HG03175 (cell line): ENCODE results near the gene PADI1.

ENCODE experiments used
- ATAC-seq: cut with Tn5 transposase; IDR thresholded peaks from one replicate; pipeline ENCODE4 v1.9.1; 2021; ENCODE audit warnings: mild to moderate bottlenecking, moderate library complexity; ENCODE audit not compliant: unreplicated experiment

PADI1 gene

DNA sequence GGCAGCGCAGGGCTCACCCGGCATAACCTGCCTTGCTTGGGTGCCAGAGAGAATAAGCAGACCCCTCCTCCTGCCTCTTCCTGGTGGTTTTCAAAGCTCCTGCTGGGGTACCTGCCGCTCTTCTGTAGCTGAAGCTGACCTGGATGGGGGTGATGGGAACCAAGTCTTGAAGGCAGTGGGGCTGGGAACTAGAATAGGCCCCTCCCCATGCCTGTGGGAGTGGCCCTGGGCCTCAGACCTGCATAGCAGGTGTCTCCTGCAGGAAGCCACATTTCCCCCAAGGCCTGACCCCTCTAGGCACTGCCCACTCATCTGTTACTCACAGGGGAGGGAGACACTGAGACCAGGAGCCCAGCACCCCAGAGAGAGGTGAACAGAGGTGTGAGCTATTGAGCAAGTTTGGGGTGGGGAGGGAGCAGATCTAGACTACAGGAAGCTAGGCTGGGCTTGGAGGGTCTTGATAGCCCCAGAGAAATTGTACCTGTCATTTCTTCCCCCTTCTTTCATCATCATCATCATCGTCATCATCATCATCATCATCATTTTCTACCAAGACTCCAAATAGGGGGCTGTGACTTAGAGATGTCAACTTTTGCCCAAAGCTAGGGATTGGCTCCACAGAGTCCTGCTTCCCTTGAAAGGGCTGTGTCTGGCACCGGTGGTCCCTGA lies 10.1 kb downstream of the PADI1 start:
- ATAC-seq, result no peak

GRCh38 chr1:17215545-17215890 lies 10.6 kb downstream of the PADI1 start:
- ATAC-seq, result no peak

DNA sequence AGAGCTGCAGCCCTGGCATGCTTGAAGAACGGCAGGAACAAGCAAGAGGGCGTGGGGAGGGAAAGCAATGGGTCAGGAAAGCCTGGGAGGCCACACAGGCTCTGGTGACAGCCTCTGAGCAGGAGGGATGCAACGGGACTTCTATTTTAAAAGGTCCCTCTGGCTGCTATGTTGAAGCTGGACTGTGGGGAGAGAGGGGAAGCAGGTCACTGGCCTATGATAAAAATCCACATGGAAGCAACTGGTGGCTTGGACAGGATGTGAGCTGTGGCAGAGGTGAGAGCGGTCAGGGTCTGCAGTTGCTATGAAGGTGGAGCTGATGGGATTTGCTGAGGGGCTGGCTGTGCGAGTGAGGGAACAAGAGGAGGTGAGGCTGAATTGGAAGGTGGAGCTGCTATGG lies 11.2 kb downstream of the PADI1 start:
- no peak for ATAC-seq

GRCh38 chr1:17217607-17218006 lies 12.7 kb downstream of the PADI1 start:
- no peak for ATAC-seq

GRCh38 chr1:17218939-17219338 lies 14.0 kb downstream of the PADI1 start:
- no peak for ATAC-seq

DNA sequence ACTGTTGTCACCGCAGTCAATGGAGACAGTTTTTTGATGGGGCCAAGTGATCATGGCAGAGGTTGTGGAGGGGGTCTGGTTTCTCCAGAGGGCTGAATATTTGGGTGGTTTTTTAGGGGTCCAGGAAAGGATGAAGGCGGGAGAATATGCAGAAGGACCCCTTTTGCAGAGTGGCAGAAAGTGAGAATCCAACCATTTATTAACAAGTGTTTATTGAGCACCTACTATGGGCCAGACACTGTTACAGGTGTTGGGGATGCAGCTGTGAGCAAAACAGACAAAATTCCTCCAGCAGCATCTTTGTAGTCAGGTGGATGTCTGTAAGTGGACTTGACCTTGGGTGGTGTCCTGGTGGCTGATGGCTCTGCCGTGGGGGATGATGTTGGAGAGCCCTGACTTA lies 15.4 kb downstream of the PADI1 start:
- no peak for ATAC-seq

DNA sequence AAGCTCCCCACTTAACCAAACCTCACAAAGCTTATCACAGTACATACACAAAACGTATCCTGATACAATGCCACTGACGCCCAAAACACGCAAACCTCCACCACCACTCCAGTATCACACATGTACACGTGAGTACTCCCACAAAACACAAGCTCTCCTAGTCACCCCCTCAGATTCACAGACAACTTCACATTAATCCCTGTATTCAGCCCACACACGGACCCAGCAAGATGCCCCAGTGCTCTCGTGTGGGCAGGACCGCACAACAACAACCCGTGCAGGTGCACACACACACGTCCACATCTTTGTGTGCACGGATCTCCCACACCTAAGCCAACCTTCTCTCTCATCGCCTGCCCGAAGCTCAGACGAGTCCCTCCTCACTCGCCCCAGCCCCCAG lies 17.6 kb downstream of the PADI1 start:
- ATAC-seq, result no peak

DNA sequence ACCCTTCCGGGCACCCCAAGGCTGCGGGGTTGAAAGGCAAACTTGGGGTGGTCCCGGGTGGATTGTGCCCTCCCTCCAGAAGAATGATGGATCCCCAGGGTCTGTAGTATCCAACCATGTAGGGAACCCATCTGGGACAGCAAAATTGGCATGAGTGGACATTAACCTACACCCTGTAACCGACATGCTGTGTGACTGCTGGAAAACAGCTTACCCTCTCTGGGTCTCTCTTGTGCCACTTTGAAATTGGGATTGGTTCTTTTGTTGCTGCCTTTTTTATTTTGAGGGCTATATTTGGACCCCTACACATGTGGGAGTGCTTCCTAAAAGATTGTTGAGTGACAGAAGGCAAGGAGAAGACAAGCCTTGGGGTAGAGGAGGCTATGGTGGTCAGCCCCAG lies 19.5 kb downstream of the PADI1 start:
- ATAC-seq, result no peak

- ATAC-seq, result no peak
Measured at GRCh38 chr1:17225140-17225539, 20.2 kb downstream of the PADI1 start.

- ATAC-seq, result no peak
Measured at GRCh38 chr1:17227358-17227915, 22.5 kb downstream of the PADI1 start.

DNA sequence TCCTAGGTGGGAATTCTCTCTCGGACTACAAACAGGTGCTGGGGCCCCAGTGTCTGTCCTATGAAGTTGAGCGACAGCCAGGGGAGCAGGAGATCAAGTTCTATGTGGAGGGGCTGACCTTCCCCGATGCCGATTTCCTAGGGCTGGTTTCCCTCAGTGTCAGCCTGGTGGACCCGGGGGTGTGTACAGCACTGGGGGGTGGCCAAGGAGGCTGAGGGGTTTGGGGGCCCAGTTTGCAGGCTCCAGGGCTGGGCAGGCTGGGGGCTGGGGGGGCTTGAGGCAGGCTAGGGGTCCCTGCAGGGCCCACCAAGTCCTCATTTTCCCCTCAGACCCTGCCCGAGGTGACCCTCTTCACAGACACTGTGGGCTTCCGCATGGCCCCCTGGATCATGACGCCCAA lies 23.7 kb downstream of the PADI1 start:
- no peak for ATAC-seq

DNA sequence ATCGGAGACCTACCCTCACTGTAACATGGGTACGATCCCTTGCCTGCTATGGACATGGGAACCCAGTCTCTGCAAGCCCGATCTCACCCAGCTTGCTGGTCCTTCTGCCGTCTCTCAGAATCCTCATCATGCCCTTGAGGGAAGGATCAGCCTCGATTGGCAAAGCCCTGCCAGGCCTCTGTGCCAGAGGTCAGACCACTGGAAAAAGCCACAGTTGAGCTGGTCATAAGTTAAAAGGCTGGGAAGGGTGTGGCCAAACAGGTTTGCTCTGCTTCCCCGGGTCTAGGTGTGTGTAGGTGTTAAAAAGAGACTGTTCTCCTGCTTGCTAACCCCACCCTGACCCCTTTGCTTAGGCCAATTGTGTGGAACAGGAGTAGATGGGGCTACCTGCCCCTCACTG lies 24.5 kb downstream of the PADI1 start:
- no peak for ATAC-seq

DNA sequence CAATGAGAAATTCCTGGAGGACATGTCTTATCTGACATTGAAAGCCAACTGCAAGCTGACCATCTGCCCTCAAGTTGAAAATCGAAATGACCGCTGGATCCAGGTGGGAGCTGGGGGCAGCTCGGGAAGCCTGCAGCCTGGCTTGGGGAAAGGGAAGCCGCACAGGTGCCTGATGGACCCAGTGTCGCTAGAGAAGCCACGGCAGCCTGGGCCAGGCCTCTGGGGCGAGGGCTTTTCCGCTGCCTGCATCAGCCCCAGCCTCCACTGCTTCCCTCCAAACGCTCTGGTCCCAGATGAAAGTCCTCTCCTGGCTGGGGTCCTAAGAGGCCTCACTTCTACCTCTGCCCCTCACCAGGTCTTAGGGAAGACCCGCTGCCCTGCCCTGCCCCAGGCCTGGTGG lies 25.2 kb downstream of the PADI1 start:
- ATAC-seq, result no peak

GRCh38 chr1:17230671-17231310 lies 25.9 kb downstream of the PADI1 start:
- no peak for ATAC-seq

DNA sequence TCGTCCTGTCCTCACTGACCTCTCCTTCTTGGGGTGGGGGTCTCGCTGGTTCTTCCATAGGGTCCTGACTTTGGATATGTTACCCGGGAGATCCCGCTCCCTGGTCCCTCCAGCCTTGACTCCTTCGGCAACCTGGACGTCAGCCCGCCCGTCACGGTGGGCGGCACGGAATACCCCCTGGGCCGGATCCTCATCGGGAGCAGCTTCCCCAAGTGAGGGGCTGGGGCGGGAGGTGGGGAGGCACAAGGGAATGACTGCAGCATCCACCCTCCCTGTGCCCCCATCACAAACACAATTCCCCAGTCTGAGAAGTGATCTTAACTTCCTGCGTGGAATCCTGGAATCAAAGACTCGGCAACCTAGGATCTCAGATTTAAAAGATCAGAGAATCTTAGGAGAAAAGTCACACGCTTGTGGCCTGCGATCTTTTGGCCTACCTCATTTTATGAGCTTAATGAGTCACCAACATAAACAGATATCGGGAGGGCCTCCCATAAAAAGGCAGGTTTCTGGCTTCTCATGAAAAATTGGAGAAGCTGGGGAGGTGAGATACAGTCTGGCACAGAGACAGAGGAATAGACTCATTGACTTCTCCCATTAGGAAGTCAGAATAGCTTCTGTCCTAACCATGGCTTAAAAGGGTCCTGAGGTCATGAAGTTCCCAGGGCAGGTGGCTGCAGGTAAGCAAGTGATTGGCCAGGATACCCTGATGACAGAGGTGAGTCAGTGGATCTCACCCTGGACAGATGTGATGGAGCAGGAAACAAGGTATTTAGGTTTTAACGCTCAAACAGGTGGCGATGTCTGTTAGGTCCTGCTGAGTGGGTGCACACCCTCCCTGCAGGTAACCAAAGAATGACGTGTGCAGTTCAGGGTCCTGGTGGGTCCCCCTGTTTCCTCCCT lies 28.1 kb downstream of the PADI1 start:
- no peak for ATAC-seq

- no peak for ATAC-seq
Measured at GRCh38 chr1:17233675-17234320, 28.9 kb downstream of the PADI1 start.

DNA sequence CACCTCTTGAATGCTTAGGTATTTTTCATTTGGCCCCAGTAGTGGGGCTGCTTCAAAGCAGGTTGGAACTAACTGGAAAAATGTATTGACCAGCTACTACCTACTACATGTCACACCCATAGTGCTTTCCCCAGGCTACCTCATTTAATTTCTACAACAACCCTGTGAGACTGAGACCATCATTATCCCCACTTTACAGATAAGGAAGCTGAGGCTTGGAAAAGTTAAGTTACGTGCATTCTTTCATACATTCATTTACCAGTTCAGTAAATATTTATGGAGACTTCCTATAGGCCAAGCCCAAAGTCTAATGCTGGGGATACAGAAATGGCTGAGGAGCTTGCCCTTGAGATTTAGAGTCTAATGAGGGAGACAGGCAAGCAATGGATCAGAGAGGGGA lies 29.5 kb downstream of the PADI1 start:
- ATAC-seq, result no peak

DNA sequence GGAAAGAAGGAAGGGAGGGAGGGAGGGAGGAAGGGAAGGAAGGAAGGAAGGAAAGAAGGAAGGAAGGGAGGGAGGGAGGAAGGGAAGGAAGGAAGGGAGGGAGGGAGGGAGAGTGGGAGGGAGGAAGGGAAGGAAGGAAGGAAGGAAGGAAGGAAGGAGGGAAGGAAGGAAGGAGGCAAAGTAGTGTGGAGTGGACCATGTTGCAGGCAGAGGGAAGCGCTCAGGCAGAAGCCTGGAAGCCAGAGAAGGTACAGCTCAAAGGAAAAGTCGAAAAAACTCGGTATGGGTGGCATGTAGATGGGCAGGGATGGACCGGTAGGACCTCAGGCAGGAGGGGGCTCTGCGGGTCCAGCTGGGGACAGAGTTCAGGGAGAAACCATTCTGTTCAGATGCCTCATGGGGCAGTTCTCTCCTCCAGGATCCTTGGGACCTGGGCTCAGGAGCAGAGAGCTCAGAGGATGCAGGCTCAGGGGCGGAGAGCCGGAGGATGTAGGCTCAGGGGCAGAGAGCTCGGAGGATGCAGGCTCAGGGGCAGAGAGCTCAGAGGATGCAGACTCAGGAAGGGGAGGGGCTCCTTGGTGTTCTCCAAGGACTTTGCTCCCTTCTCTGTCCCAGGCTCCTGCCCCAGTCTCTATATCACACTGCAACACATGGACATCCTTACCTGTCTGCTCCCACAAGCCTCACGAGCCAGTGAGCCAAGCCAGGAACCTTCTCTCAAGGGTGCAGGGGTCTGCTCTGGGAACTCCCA lies 30.4 kb downstream of the PADI1 start:
- no peak for ATAC-seq

- no peak for ATAC-seq
Measured at GRCh38 chr1:17236779-17237560, 32.0 kb downstream of the PADI1 start.

DNA sequence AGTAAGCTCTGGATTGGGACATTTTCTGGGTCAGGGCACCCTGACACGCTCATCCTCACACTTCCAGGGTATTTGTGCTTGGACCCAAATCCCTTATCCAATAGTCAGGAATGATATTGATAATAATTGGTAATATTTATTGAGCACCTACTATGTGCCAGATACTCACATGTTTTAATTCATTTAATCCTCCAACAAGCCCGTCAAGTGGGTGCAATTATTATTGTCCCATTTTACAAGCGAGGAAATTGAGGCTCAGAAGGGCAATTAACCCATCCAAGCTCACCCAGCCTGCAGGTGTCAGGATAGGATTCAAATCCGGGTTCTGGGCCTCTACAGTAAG lies 32.6 kb downstream of the PADI1 start:
- no peak for ATAC-seq
